HG03095 (cell line): Measurements from ENCODE around the gene UBXN7.
"Not testable (repeated sequence)": the region's sequence is repeated elsewhere in the genome, so short reads cannot be mapped to it uniquely, and the experiment has no call there.

Experiments used
- ATAC-seq: cut with Tn5 transposase; IDR thresholded peaks from one replicate; pipeline ENCODE4 v1.9.1; 2021; ENCODE audit warnings: moderate library complexity; ENCODE audit not compliant: unreplicated experiment

Gene UBXN7, protein sequence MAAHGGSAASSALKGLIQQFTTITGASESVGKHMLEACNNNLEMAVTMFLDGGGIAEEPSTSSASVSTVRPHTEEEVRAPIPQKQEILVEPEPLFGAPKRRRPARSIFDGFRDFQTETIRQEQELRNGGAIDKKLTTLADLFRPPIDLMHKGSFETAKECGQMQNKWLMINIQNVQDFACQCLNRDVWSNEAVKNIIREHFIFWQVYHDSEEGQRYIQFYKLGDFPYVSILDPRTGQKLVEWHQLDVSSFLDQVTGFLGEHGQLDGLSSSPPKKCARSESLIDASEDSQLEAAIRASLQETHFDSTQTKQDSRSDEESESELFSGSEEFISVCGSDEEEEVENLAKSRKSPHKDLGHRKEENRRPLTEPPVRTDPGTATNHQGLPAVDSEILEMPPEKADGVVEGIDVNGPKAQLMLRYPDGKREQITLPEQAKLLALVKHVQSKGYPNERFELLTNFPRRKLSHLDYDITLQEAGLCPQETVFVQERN

DNA sequence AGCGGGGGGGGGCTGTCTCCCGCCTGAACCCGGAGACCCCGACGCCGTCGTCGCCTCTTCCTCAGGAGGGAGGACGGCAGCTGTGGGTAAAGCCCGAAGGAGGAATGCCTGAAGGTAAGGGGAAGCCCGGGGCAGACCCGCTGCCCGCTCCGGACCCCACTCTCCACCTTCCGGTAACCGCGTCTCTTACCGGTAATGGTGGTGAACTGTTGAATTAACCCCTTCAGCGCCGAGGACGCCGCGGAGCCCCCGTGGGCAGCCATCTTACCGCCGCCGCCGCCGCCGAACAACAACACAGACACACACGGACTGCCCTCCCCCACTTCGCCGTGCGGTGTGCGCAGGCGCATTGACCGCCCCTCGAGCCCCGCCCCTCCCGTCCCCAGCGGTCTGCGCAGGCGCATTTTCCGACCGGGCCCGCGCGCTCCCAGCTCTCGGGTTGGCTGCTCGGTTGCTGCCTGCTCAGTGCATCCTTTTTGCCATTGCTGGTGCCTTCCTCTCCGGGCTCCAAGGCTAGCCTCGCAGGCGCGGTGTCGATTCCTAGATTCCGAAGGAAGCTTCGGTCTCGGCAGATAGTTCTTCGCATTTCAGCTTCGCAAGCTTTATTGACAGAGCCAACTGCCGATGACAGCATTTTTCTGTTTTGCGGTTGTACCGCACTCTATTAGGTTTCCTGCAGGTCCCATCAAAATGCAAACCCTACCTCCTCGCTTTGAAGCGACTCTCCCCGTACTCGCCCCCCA, at the start of gene UBXN7:
TSS of gene UBXN7 (minus strand) at position 291 of the 743 bp plus-strand sequence. CDS start at position 263, 28 bp downstream.
- ATAC-seq, result peak; percentile 69

DNA sequence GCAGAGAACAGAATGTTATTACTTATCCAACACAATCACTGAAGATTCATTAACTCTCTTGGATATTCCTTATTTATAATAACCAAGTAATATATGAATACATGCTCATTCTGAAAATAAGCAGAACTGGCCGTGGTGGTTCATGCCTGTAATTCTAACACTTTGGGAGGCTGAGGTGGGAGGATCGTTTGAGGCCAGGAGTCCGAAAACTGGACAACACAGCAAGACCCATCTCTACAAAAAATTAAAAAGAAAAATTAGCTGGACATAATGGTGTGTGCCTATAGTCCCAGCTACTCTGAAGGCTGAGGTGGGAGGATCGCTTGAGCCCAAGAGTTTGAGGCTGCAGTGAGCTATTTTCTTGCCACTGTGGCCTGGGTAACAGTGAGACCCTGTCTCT, 45.5 kb upstream of the UBXN7 start:
- no peak for ATAC-seq

DNA sequence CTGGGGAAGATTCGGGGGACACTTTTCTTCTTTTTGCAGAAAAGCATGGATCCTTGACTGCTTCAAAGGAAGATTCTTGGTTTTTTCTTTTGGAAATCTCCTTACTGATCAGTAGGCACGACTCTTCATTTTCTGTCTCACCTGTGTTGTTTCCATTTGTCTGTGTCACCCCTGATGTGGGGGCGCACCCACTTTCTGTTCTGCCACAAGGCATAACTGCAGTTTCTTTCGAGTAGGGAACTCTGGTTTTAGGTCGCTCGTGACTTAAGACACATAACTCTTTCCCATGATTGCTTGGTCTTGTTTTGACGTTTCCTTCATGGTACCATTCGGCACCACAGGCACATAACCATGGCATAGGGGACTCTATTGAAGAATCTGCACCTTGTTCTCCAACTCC, 40.1 kb upstream of the UBXN7 start:
- no peak for ATAC-seq

DNA sequence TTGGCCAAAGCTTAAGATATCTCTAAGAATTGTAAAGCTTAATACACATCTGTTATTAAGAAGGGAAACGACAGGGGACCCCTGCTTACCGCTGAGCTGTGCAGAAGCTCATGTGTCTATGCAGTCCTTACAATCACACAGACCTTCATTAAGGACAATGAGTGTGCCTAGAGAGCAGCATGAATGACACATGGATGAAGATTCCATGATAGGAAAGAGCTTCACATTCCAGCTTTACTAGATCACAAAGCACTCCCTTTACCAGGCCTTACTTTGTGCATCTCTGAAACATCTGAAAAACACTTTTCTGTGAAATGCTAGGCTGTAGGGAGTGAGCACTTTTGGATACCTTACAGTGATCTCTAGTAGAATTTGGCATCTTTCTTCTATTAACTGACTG, 39.3 kb upstream of the UBXN7 start:
- ATAC-seq, result no peak

DNA sequence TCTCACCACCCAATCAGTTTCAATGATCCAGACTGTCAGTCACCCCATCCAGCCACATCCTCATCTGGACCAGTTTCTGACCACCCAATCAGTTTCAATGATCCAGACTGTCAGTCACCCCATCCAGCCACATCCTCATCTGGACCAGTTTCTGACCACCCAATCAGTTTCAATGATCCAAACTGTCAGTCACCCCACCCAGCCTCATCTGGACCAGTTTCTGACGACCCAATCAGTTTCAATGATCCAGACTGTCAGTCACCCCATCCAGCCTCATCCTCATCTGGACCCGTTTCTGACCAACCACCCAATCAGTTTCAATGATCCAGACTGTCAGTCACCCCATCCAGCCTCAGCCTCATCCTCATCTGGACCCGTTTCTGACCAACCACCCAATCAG, 38.0 kb upstream of the UBXN7 start:
- ATAC-seq, result not testable (repeated sequence)

DNA sequence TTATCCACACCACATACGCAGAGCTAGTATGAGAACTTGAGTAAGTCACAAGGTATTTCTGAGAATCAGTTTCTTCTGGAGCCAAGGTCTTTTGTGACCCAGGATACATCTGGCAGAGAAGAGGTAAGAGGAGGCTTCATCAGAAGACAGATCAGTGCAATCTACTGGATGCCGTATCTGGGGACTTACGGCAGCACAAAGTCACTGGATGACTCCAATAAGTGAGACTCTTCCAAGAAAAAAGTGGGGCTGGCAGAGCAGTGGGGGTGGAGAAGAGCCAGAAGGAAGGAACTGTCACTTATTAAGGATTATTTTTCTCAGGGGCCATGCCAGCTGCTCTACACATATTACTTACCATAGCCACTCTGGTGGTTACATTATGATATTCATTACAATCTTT, 31.6 kb upstream of the UBXN7 start:
- ATAC-seq, result no peak

DNA sequence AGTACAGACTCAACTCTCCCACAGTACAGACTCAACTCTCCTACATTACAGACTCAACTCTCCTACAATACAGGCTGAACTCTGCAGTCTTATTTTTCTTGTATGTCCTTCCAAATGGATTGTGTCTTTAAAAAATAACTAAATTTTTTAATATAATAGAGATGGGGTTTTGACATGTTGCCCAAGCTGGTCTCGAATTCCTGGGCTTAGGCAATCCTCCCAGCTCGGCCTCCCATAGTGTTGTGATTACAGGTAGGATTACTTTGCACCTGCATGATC, 31.2 kb upstream of the UBXN7 start:
- ATAC-seq, result no peak

DNA sequence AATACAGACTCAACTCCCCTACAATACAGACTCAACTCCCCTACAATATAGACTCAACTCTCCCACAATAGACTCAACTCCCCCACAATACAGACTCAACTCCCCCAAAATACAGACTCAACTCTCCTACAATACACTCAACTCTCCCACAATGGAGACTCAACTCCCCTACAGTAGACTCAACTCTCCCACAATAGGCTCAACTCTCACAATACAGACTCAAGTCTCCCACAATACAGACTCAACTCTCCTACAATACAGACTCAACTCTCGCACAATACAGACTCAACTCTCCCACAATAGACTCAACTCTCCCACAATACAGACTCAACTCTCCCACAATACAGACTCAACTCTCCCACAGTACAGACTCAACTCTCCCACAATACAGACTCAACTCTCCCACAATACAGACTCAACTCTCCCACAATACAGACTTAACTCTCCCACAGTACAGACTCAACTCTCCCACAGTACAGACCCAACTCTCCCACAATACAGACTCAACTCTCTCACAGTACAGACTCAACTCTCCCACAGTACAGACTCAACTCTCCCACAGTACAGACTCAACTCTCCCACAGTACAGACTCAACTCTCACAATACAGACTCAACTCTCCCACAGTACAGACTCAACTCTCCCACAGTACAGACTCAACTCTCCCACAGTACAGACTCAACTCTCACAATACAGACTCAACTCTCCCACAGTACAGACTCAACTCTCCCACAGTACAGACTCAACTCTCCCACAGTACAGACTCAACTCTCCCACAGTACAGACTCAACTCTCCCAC, 30.7 kb upstream of the UBXN7 start:
- ATAC-seq, result not testable (repeated sequence)

DNA sequence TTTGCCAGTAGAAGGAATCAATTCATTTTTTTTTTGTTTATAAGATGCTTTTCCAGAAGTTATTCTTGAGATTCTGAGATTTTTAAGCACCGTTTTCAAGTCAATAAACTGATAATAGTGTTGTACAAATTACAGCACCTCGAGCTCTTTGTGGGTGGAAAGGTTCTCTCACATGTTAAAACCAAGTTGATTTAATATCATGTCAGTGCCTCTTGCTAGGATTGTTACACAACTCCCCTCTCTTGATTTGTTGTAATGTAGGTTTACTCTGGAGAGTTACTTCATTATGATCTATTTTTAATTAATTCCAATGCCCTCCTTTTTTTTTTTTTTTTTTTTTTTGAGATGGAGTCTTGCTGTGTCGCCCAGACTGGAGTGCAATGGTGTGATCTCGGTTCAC, 25.8 kb upstream of the UBXN7 start:
- no peak for ATAC-seq

DNA sequence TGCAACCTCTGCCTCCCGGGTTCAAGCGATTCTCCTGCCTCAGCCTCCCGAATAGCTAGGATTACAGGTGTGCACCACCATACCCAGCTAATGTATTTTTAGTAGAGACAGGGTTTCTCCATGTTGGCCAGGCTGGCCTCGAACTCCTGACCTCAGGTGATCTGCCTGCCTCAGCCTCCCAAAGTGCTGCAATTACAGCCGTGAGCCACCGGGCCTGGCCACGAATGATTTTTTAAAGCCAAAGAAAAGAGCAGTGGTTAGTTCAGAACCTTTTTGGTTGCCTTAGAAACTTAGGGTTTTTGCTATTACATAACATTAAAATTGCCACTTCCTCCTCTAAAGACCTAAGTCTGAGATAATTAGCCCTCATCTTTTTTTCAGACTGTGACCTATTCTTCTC, 25.2 kb upstream of the UBXN7 start:
- ATAC-seq, result not testable (repeated sequence)

DNA sequence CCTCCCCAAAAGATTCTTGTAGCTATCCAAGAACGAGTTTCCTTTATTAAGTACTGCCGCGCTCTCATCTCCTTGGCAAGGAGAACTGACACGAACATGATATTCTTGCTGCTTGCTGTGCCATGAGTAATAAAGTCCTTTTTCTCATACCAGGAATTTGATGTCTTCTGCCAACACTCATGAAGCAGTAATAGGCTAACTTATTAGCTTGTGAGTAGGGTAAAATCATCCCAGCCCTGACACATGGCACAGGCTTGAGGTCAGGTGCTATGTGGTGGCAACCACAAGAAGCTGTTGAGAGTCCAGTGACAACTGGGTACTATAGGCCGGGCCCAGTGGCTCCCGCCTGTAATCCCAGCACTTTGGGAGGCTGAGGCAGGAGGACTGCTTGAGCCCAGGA, 22.7 kb upstream of the UBXN7 start:
- no peak for ATAC-seq

DNA sequence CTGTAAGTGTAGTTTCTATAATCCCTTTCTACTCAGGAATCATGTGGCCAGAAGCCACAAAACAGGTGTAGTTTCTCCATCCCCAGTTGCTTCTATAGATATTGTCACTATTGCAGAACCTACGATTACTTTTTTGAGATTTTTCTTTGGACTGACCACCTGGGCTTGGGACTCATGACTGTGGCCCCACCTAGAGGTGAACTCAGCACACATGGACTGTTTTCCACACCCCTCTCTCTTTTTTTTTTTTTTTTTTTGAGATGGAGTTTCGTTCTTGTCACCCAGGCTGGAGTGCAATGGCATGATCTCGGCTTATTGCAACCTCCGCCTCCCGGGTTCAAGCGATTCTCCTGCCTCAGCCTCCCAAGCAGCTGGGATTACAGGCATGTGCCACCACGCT, 13.2 kb upstream of the UBXN7 start:
- not testable (repeated sequence) for ATAC-seq

DNA sequence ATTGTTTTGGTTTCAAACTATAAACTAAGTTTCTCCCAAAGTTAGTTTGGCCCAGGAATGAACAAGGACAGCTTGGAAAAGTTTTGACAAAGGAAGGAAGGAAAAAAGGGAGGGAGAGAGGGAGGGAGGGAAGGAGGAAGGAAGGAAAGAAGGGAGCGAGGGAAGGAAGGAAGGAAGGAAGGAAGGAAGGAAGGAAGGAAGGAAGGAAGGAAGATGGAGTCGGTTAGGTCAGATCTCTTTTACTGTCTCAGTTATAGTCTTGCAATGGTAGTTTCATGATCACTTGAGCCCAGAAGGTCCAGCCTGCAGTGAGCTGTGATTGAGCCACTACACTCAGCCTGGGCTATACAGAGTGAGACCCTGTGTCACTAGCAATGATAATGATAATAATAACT, 12.3 kb upstream of the UBXN7 start:
- no peak for ATAC-seq

DNA sequence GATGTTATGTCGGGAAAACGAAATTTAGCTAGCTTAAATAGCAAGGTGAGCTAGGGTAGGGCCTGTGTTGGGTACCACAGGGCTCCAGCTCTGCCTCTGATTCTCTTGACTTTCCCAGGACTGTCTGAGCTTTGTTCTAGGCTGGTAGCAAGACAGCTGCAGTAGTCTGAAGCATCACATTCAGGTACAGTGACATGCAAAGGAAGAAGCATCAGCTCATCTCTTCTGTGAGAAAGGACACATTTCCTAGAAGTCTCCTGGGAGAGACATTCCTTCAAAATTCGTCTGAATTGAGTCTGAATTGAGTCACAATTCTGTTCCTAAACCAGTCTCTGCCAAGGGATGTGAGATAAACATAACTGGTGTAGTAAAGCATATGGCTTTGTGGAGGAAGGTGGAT, 8.5 kb upstream of the UBXN7 start:
- peak; percentile 41 for ATAC-seq

DNA sequence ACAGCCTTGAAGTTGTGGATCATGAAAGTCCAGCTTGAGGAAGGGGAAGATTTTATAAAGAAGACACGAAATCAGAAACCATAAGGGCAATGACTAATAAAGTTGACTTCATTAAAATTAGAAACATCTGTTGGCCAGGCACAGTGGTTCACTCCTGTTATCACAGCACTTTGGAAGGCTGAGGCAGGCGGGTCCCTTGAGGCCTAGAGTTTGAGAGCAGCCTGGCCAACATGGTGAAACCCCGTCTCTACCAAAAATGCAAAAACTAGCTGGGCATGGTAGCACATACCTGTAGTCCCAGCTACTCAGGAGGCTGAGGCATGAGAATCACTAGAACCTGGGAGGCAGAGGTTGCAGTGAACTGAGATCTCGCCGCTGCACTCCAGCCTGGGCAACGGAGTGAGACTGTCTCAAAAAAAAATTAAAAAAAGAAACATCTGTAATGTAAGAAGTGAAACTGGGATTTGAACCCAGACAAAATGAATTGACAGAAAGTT, 7.9 kb upstream of the UBXN7 start:
- peak; percentile 46 for ATAC-seq

DNA sequence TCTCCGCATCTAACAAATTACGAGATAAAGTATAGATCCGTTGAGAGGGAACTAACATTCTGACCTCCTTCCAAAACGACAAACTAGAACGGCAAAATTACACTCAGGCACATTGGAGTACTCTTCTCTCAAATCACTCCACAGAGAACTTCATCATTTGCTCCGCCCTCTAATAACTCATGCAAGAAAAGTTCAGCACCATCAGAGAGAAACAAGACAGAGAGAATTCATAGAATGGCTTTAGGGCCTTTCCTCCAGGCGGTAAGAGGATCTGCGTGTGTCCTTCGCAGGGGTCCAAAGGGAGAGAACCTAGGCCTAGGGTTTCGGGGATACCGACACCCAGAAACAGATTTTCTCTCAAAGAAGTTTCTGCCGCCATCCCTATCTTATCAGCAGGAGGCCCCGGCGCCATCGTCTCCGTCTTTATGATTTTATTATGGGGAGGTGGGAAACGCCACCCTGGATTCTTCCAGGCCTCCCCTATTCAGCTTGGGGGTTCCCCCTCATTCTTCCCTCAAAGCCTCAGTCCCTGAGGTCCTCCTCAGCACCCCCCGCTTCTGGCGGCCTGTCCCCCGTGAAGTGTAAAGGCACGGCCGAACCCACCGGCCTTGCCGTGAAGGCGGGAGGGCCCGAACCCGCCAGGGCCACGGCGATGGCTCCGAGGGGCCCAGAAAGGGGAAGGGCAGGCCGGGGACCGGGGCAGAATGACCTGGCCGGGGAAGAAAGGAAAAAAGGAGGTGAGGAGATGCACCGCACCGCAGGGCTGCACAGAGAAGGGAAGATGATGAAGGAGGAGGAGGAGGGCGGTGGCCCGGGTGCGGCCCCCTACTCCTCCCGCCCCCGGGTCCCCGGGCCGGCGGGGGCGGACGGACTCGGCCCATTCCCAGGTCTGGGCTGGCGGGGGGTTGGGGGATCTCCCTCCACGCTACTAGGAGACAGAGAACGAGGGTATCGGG, 768 bp downstream of the UBXN7 start:
- ATAC-seq, result peak; percentile 36

DNA sequence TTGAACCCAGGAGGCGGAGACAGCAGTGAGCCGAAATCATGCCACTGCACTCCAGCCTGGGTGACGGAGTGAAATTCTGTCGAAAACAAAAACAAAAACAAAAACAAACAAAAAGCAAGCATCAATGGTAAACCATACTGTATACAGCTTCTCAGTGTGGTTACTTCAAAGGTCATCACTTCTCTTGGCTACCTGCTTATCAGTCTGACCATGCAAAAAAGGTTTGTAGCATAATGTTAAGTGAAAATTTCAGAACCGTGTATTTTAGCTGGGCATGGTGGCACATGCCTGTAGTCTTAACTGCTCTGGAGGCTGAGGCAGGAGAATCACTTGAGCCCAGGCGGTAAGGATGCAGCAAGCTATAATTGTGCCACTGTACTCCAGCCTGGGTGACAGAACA, 4.2 kb downstream of the UBXN7 start:
- ATAC-seq, result no peak

DNA sequence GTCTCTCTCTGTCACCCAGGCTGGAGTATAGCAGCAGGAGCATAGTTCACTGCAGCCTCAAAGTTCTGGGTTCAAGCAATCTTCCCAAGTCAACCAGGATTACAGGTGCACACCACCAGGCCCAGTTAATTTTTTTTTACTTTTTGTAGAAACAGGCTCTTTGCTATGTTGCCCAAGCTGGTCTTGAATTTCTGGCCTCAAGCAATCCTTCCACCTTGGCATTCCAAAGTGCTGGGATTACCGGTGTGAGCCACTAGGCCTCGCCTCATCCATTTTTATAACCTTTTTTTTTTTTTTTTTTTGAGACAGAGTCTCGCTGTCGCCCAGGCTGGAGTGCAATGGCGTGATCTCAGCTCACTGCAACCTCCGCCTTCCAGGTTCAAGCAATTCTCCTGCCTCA, 7.8 kb downstream of the UBXN7 start:
- not testable (repeated sequence) for ATAC-seq

DNA sequence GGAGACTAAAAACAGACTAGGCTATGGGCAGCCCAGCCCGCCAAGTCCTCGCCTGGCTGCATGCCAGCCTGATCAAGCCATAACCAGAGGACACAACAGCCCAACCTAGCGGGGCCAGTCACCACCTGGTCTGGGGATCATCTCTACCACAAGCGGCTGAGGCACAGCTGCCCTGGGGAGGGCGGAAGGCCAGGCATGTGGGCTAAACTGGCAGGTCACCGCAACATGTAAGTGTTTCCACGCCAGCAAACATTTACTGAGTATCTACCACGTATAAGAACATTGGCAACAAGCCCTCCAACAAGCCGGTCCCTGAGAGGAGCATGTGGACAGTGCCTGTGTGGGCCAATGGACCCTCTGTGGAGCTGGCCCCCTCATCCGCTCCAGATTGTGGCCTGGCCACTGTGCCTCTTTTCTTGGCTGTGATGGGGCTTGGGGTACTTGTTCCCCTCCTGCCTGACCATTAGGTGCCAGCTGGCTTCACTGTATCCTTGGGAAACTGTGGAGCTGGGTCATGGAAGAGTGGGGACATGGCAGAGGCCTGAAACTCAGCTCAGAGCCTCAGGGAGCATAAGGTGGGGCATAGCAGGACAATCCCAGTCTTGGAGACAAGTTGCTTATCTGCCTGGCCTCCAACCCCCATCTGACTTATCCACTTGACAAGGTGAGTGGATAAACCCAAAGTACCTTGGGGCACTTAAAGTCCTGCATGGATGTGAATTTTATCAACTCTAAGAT, 9.0 kb downstream of the UBXN7 start:
- no peak for ATAC-seq

DNA sequence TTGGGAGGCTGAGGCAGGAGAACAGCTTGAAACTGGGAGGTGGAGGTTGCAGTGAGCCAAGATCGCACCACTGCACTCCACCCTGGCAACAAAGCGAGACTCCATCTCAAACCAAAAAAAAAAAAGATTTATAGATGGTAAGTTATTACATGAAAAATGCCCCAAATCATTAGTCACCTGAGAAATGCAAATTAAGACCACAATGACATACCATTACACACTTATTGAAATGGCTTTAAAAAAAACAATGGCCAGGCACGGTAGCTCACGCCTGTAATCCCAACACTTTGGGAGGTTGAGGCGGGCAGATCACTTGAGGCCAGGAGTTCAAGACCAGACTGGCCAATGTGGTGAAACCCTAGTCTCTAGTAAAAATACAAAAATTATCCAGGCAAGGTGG, 10.6 kb downstream of the UBXN7 start:
- ATAC-seq, result not testable (repeated sequence)
